K562 (cell line): Measurements from ENCODE around the gene ORAI3. TPM values are rescaled to one million over a fixed set of nuclear protein-coding genes. Genes with fewer than 3 reads are reported as not detected.
A peak's percentile ranks its signal among the peaks of the same experiment; 100 is the strongest.

Experiments used
- ARID2 ChIP-seq: fragments of 450-650 bp; IDR thresholded peaks from 2 replicates; pipeline ENCODE4 v1.6.1; 2017; ENCODE audit warnings: antibody characterized with exemption, mild to moderate bottlenecking
- CBX8 ChIP-seq: fragments of 200-600 bp; sonication (generic); IDR thresholded peaks from 2 replicates; pipeline ENCODE4 v1.6.1; 2012; ENCODE audit warnings: borderline replicate concordance, mixed run types, low read depth, mild to moderate bottlenecking, moderate library complexity, mixed read lengths, low read length, control low read depth, inconsistent platforms; ENCODE audit not compliant: poor library complexity, severe bottlenecking; ENCODE audit errors: extremely low read depth
- CLOCK ChIP-seq: fragments of 250-450 bp; sonication (Bioruptor Pico); IDR thresholded peaks from 2 replicates; pipeline ENCODE4 v1.4.0; 2020; ENCODE audit warnings: mild to moderate bottlenecking, moderate library complexity, borderline replicate concordance
- ESRRB ChIP-seq: fragments of 250-450 bp; sonication (Bioruptor Pico); IDR thresholded peaks from 2 replicates; pipeline ENCODE4 v1.5.0; 2020; ENCODE audit warnings: mild to moderate bottlenecking, moderate library complexity, borderline replicate concordance
- HMGXB4 ChIP-seq: sonication (generic); formaldehyde crosslinking; IDR thresholded peaks from 2 replicates; pipeline ENCODE4 v1.8.1; 2023; ENCODE audit warnings: mild to moderate bottlenecking, missing genetic modification reagents
- ID3 ChIP-seq, 2 experiments: fragments of 250-450 bp in 1 of 2; fragments of 450-650 bp in 1 of 2; sonication (Bioruptor Pico) in 1 of 2; IDR thresholded peaks; 2 replicates each; pipeline versions ENCODE4 v1.6.1 to v1.8.0; 2016 to 2021; ENCODE audit warnings: mild to moderate bottlenecking in 2 of 2, moderate library complexity in 2 of 2, missing compliant biosample characterization in 1 of 2, missing genetic modification characterization in 1 of 2
- LARP7 ChIP-seq: fragments of 450-650 bp; IDR thresholded peaks from 2 replicates; pipeline ENCODE4 v1.6.1; 2016
- MCM5 ChIP-seq: fragments of 450-650 bp; IDR thresholded peaks from 2 replicates; pipeline ENCODE4 v1.6.1; 2016; ENCODE audit warnings: low read depth
- MTA2 ChIP-seq: fragments of 450-650 bp; IDR thresholded peaks from 2 replicates; pipeline ENCODE4 v1.6.1; 2016; ENCODE audit warnings: low read depth
- NCOA2 ChIP-seq, 2 experiments: fragments of 450-650 bp; IDR thresholded peaks; 2 replicates each; pipeline ENCODE4 v1.6.1; 2018; ENCODE audit warnings: mild to moderate bottlenecking in 2 of 2, moderate library complexity in 1 of 2; ENCODE audit not compliant: partially characterized antibody in 2 of 2
- PATZ1 ChIP-seq: fragments of 250-450 bp; sonication (Bioruptor Pico); IDR thresholded peaks from 2 replicates; pipeline ENCODE4 v1.5.0; 2020; ENCODE audit warnings: mild to moderate bottlenecking, borderline replicate concordance
- PTTG1 ChIP-seq: fragments of 450-650 bp; IDR thresholded peaks from 2 replicates; pipeline ENCODE4 v1.6.1; 2016; ENCODE audit warnings: low read depth, mild to moderate bottlenecking, missing genetic modification characterization, missing compliant biosample characterization
- SAFB2 ChIP-seq: fragments of 200-400 bp; formaldehyde crosslinking; IDR thresholded peaks from 2 replicates; pipeline ENCODE4 v1.6.1; 2018; ENCODE audit warnings: borderline replicate concordance, low read length, low read depth, moderate library complexity; ENCODE audit not compliant: severe bottlenecking
- SIRT6 ChIP-seq: IDR thresholded peaks from one replicate; pipeline ENCODE4 v1.6.1; 2012; ENCODE audit warnings: low read depth, mild to moderate bottlenecking, control low read depth, inconsistent platforms, low read length, moderate library complexity
- SP1 ChIP-seq: sonication (generic); formaldehyde crosslinking; IDR thresholded peaks from 2 replicates; pipeline ENCODE4 v1.8.1; 2022; ENCODE audit warnings: mild to moderate bottlenecking, missing genetic modification reagents
- TEAD2 ChIP-seq: fragments of 450-650 bp; IDR thresholded peaks from 2 replicates; pipeline ENCODE4 v1.6.1; 2016; ENCODE audit warnings: missing genetic modification characterization, control low read depth, missing compliant biosample characterization
- WHSC1 ChIP-seq: IDR thresholded peaks from one replicate; pipeline ENCODE4 v1.6.1; 2012; ENCODE audit warnings: low read length, control low read depth, inconsistent platforms
- ZNF217 ChIP-seq: sonication (generic); formaldehyde crosslinking; IDR thresholded peaks from 2 replicates; pipeline ENCODE4 v1.8.0; 2022; ENCODE audit warnings: mild to moderate bottlenecking, missing genetic modification reagents
- polyA plus RNA-seq, 8 experiments: library from polyadenylated mRNA; depleted of rRNA in 4 of 8; stranded (reverse) in 5 of 8; unstranded in 3 of 8; fragments of >200 nt; fragmentation: Nextera tagmentation in 2 of 8; fragmentation: Illumina TruSeq in 1 of 8; extraction: Ambion mirVana in 2 of 8; extraction: Trizol in 1 of 8; gene quantifications; 2 replicates each; pipeline versions ENCODE4 v1.2.1 to v1.2.3, GENCODE V29; 2011 to 2014; ENCODE audit warnings: inconsistent platforms in 1 of 8, missing spikeins in 1 of 8
- total RNA-seq, 7 experiments: library from RNA; depleted of rRNA in 6 of 7; stranded (reverse); fragments of >200 nt in 6 of 7; fragmentation: Illumina TruSeq in 2 of 7; extraction: Trizol in 2 of 7; gene quantifications; 2 replicates each; pipeline versions ENCODE4 v1.2.1 to v1.2.3, GENCODE V29; 2011 to 2021; ENCODE audit warnings: low replicate concordance in 1 of 7

ORAI3 gene
- total and polyA plus RNA-seq, 9 of the 15 experiments (the other 6 are each of a cell fraction or from before 2014, with no cell fraction given) = 4.9 to 23.3 (median 14.1) TPM

GRCh38 chr16:30992931-30993816, 44.3 kb downstream of the ORAI3 start (continued):
- TF ChIP-seq ID3 (CRISPR knock-in tag; IDR thresholded peaks at IDR 0.05) (no peak), ID3 (tag; IDR thresholded peaks at IDR 0.05) (peak; percentile 77), LARP7 (no peak), CLOCK (no peak), NCOA2 (IDR thresholded peaks at IDR 0.05; ENCODE audit: partially characterized antibody in 2 of 2) (no peak), WHSC1 (no peak), SIRT6 (no peak), TEAD2 (tag) (no peak), CBX8 (no peak), SP1 (CRISPR knock-in tag) (no peak), MTA2 (no peak), ESRRB (CRISPR knock-in tag) (no peak), SAFB2 (no peak), PATZ1 (CRISPR knock-in tag) (0 out of 2 replicates have a peak, but pooled peaks have one; percentile 34), HMGXB4 (CRISPR knock-in tag) (no peak), ZNF217 (CRISPR knock-in tag) (no peak), MCM5 (no peak), ARID2 (no peak), PTTG1 (tag) (no peak; the same call in 1 of the 2 replicates)
